Measurements from ENCODE around the gene PACS1.

PACS1 gene

GRCh38 chr11:66226101-66226500, 156.0 kb downstream of the PACS1 start:
- Histone ChIP-seq H4K20me1 (ENCODE audit: control insufficient read depth, insufficient read depth, low read depth, low read length) (no peaks in the 10 kb centered on the region), H3K4me1 (ENCODE audit: control insufficient read depth, low read length) (peaks cover 6% of the 10 kb centered on the region), H3K9me2 (replicated peaks; ENCODE audit: control insufficient read depth, low read length) (no peaks in the 10 kb centered on the region), H3K4me3 (ENCODE audit: low read length) (no peak overlapping the region), H3K4me2 (ENCODE audit: low read length) (no peak overlapping the region), H3K9me3 (ENCODE audit: control insufficient read depth, insufficient read depth, low read length) (no peaks in the 10 kb centered on the region), H3K36me3 (ENCODE audit: control insufficient read depth, low read length) (peaks cover 34% of the 10 kb centered on the region), H3K27me3 (ENCODE audit: control insufficient read depth, low read length) (no peaks in the 10 kb centered on the region), H3K27ac (ENCODE audit: low read depth, low read length) (no peak overlapping the region), H3F3A (ENCODE audit: control insufficient read depth, insufficient read depth) (peaks cover 4% of the 10 kb centered on the region), H3K79me2 (ENCODE audit: control insufficient read depth, low read length) (no peaks in the 10 kb centered on the region)
- TF ChIP-seq CTCF (IDR thresholded peaks at IDR 0.05; ENCODE audit: low read depth, low read length, poor library complexity, severe bottlenecking) (no peak), EZH2phosphoT487 (IDR thresholded peaks at IDR 0.05; ENCODE audit: borderline replicate concordance, low read length) (no peak)

GRCh38 chr11:66227700-66228099, 157.6 kb downstream of the PACS1 start:
- no peaks in the 10 kb centered on the region for H3K9me3 ChIP-seq (ENCODE audit: control insufficient read depth, insufficient read depth, low read length)
- no peaks in the 10 kb centered on the region for H4K20me1 ChIP-seq (ENCODE audit: control insufficient read depth, insufficient read depth, low read depth, low read length)
- H3K79me2 ChIP-seq (ENCODE audit: control insufficient read depth, low read length): no peaks in the 10 kb centered on the region
- no peaks in the 10 kb centered on the region for H3K9me2 ChIP-seq (replicated peaks; ENCODE audit: control insufficient read depth, low read length)
- H3F3A ChIP-seq (ENCODE audit: control insufficient read depth, insufficient read depth): no peaks in the 10 kb centered on the region; the same call in 1 of the 2 replicates
- H3K27ac ChIP-seq (ENCODE audit: low read depth, low read length): no peak overlapping the region
- H3K4me2 ChIP-seq (ENCODE audit: low read length): no peak overlapping the region
- no peaks in the 10 kb centered on the region for H3K4me1 ChIP-seq (ENCODE audit: control insufficient read depth, low read length)
- peaks cover 38% of the 10 kb centered on the region for H3K36me3 ChIP-seq (ENCODE audit: control insufficient read depth, low read length)
- H3K4me3 ChIP-seq (ENCODE audit: low read length): no peak overlapping the region
- no peaks in the 10 kb centered on the region for H3K27me3 ChIP-seq (ENCODE audit: control insufficient read depth, low read length)
- TF ChIP-seq EZH2phosphoT487 (IDR thresholded peaks at IDR 0.05; ENCODE audit: borderline replicate concordance, low read length): no peak
- no peak for TF ChIP-seq CTCF (IDR thresholded peaks at IDR 0.05; ENCODE audit: low read depth, low read length, poor library complexity, severe bottlenecking)

GRCh38 chr11:66228521-66228920, 158.4 kb downstream of the PACS1 start:
- H3K27ac ChIP-seq (ENCODE audit: low read depth, low read length): no peak overlapping the region
- H3K27me3 ChIP-seq (ENCODE audit: control insufficient read depth, low read length): no peaks in the 10 kb centered on the region
- H4K20me1 ChIP-seq (ENCODE audit: control insufficient read depth, insufficient read depth, low read depth, low read length): no peaks in the 10 kb centered on the region
- H3K36me3 ChIP-seq (ENCODE audit: control insufficient read depth, low read length): peaks cover 42% of the 10 kb centered on the region
- H3K4me1 ChIP-seq (ENCODE audit: control insufficient read depth, low read length): no peaks in the 10 kb centered on the region
- no peaks in the 10 kb centered on the region for H3K9me3 ChIP-seq (ENCODE audit: control insufficient read depth, insufficient read depth, low read length)
- H3K4me3 ChIP-seq (ENCODE audit: low read length): no peak overlapping the region
- no peaks in the 10 kb centered on the region for H3K79me2 ChIP-seq (ENCODE audit: control insufficient read depth, low read length)
- no peaks in the 10 kb centered on the region; the same call in 1 of the 2 replicates for H3F3A ChIP-seq (ENCODE audit: control insufficient read depth, insufficient read depth)
- H3K4me2 ChIP-seq (ENCODE audit: low read length): no peak overlapping the region
- TF ChIP-seq CTCF (IDR thresholded peaks at IDR 0.05; ENCODE audit: low read depth, low read length, poor library complexity, severe bottlenecking) (no peak), EZH2phosphoT487 (IDR thresholded peaks at IDR 0.05; ENCODE audit: borderline replicate concordance, low read length) (no peak)
- no peaks in the 10 kb centered on the region for H3K9me2 ChIP-seq (replicated peaks; ENCODE audit: control insufficient read depth, low read length)
